Measurements from ENCODE around the gene COL4A5. TPM values are rescaled to one million over a fixed set of nuclear protein-coding genes. Genes with fewer than 3 reads are reported as not detected.

The COL4A5 gene
- total and polyA plus RNA-seq, 2 of the 8 experiments (the other 6 are each of a cell fraction or from before 2014, with no cell fraction given): 24.9 to 30.2 TPM

DNA sequence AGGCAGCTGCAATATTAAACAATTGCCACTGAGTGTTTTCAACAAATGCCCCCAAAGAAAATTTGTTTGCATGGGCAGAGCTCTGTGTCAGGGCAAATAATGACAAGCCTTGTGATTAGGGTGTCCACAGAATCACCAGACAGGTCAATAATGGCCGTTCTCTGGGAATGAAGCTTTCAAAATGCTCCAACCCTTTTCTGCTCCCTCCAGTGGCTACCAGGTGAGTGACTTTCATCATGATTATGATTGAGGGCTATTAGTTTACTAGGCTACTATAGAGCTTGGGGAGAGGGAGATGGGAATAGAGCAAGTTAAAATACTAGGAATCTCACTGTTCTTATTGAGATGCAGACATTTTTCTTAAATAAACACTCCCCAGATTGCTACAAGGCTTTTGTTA, 273.2 kb downstream of the COL4A5 start:
- H3K56ac ChIP-seq (replicated peaks; ENCODE audit: insufficient read length, low read depth, low read length): no peak overlapping the region
- H4K8ac ChIP-seq (ENCODE audit: extremely low read depth, insufficient read depth, low read length): no peak overlapping the region
- DNase-seq (ENCODE audit: low read depth in 1 of 2, low spot score in 2 of 2) (no peak), FAIRE-seq (no peak)
- H2AFZ ChIP-seq (ENCODE audit: low read length): no peak overlapping the region
- no peaks in the 10 kb centered on the region for H3K9me3 ChIP-seq (ENCODE audit: insufficient read depth in 2 of 2, low read depth in 1 of 2, low read length in 1 of 2)
- ChIA-PET CTCF (ENCODE audit: partially characterized antibody) (interaction anchor here (0.9 to 1.4 kb wide), 3 partner anchors 10 to 22 kb away, joined by 3 to 5 read pairs (median 3); no protein-coding TSS in a partner anchor), POLR2A (ENCODE audit: partially characterized antibody) (no interaction called here)
- no peaks in the 10 kb centered on the region for H3K27me3 ChIP-seq (replicated peaks in 1 of 4; ENCODE audit: control insufficient read depth in 3 of 4, extremely low read depth in 1 of 4, insufficient read depth in 3 of 4, low read length in 3 of 4)
- no peak overlapping the region for H2BK15ac ChIP-seq (ENCODE audit: low read length)
- H3K4ac ChIP-seq (replicated peaks; ENCODE audit: insufficient read length, low read depth, low read length): no peak overlapping the region
- TF ChIP-seq JUND (IDR thresholded peaks at IDR 0.05; ENCODE audit: low read length) (no peak), CREB1 (IDR thresholded peaks at IDR 0.05) (no peak), GABPA (IDR thresholded peaks at IDR 0.05; ENCODE audit: borderline replicate concordance, insufficient read depth, low read length) (no peak), CBX8 (IDR thresholded peaks at IDR 0.05; ENCODE audit: borderline replicate concordance, low read depth, low read length) (no peak), BACH1 (IDR thresholded peaks at IDR 0.05; ENCODE audit: low read length) (no peak), NRF1 (IDR thresholded peaks at IDR 0.05; ENCODE audit: low read depth, low read length) (no peak)
- H3K79me2 ChIP-seq (ENCODE audit: control insufficient read depth in 1 of 2, insufficient read depth in 2 of 2, low read length in 2 of 2): no peaks in the 10 kb centered on the region
- no peak overlapping the region for H3K18ac ChIP-seq (ENCODE audit: extremely low read depth, low read length)
- no peak overlapping the region for H2BK20ac ChIP-seq (ENCODE audit: low read length)
- H3K4me2 ChIP-seq (ENCODE audit: insufficient read depth in 1 of 2, low read depth in 2 of 2, low read length in 2 of 2): no peak overlapping the region
- no peak overlapping the region for H2BK12ac ChIP-seq (ENCODE audit: low read depth, low read length)
- 88% methylated on average over 1 of the region's 1 CpG; no CpG with 5 or more reads in 1 of the 2 experiments for WGBS, 2 experiments (ENCODE audit: extremely low coverage in 1 of 2, insufficient coverage in 1 of 2, insufficient read length in 1 of 2, insufficient replicate concordance in 2 of 2, low coverage in 1 of 2, low lambda C conversion rate in 2 of 2, missing lambda C conversion rate in 1 of 2)
- no peak overlapping the region for H4K91ac ChIP-seq (replicated peaks; ENCODE audit: insufficient read length, low read length)
- no peak overlapping the region for H3K4me3 ChIP-seq (ENCODE audit: extremely low read depth in 1 of 4, insufficient read depth in 2 of 4, low read depth in 3 of 4, low read length in 4 of 4)
- H3K36me3 ChIP-seq (ENCODE audit: control insufficient read depth in 2 of 4, insufficient read depth in 4 of 4, low read length in 3 of 4): no peaks in the 10 kb centered on the region
- H3K9ac ChIP-seq (replicated peaks in 1 of 4; ENCODE audit: extremely low read depth in 1 of 4, low read depth in 3 of 4, low read length in 3 of 4): no peak overlapping the region
- no peak overlapping the region for H3K14ac ChIP-seq (ENCODE audit: insufficient read length)
- no peak overlapping the region for H4K5ac ChIP-seq (ENCODE audit: insufficient read length, low read depth, low read length)
- H3K23ac ChIP-seq (ENCODE audit: insufficient read length): no peak overlapping the region
- H3K23me2 ChIP-seq (ENCODE audit: low read depth, low read length): no peaks in the 10 kb centered on the region
- no peaks in the 10 kb centered on the region; a peak in 2 of 7 replicates for H3K4me1 ChIP-seq (replicated peaks in 1 of 4; ENCODE audit: control insufficient read depth in 3 of 4, insufficient read depth in 4 of 4, low read length in 3 of 4)
- no peak overlapping the region for H2AK5ac ChIP-seq (ENCODE audit: low read depth, low read length)
- no peak overlapping the region for H2BK5ac ChIP-seq (ENCODE audit: low read depth, low read length)
- no peak overlapping the region for H3K27ac ChIP-seq (ENCODE audit: low read depth, low read length)
- H4K20me1 ChIP-seq (replicated peaks in 1 of 2; ENCODE audit: control insufficient read depth in 1 of 2, insufficient read depth in 2 of 2, low read length in 2 of 2): no peaks in the 10 kb centered on the region
- H2BK120ac ChIP-seq (replicated peaks; ENCODE audit: low read depth, low read length): no peak overlapping the region
- H3K79me1 ChIP-seq (ENCODE audit: low read depth, low read length): no peaks in the 10 kb centered on the region

Data from H1 (cell line).